Lung (tissue), 12 donors: Measurements from ENCODE around the gene PIF1. TPM values are rescaled to one million over a fixed set of nuclear protein-coding genes. Genes with fewer than 3 reads are reported as not detected.

Source experiments
- ATAC-seq: fragments of 200-7000 bp; cut with Tn5 transposase; one replicate; pipeline ENCODE4 v1.9.1; 2020; ENCODE audit warnings: moderate number of reproducible peaks; ENCODE audit not compliant: insufficient read depth, low FRiP score
- DNase-seq, 3 donors: peaks; one replicate each; pipeline ENCODE4 v3.0.0-alpha.2; 2013 to 2017
- H3K27ac ChIP-seq, 2 donors: one replicate each; pipeline ENCODE4 v1.5.1; 2013; ENCODE audit warnings: mild to moderate bottlenecking in 2 of 2, moderate library complexity in 2 of 2, control low read depth in 1 of 2, inconsistent platforms in 1 of 2, low read depth in 1 of 2, low read length in 1 of 2
- H3K27me3 ChIP-seq, 3 donors: one replicate each; pipeline ENCODE4 v1.5.1; 2013; ENCODE audit warnings: low read length in 2 of 3; ENCODE audit not compliant: control insufficient read depth in 3 of 3, insufficient read depth in 3 of 3
- H3K36me3 ChIP-seq, 4 donors: one replicate each; pipeline ENCODE4 v1.5.1; 2013; ENCODE audit warnings: low read length in 4 of 4, mild to moderate bottlenecking in 1 of 4, moderate library complexity in 1 of 4; ENCODE audit not compliant: control insufficient read depth in 4 of 4, insufficient read depth in 4 of 4
- H3K4me1 ChIP-seq, 5 donors: one replicate each; pipeline ENCODE4 v1.5.1; 2013; ENCODE audit warnings: low read length in 5 of 5, mild to moderate bottlenecking in 2 of 5, moderate library complexity in 1 of 5; ENCODE audit not compliant: control insufficient read depth in 5 of 5, insufficient read depth in 5 of 5
- H3K4me3 ChIP-seq: one replicate; pipeline ENCODE4 v1.5.1; 2013; ENCODE audit warnings: mild to moderate bottlenecking, control low read depth, moderate library complexity
- H3K9ac ChIP-seq, 2 donors: one replicate each; pipeline ENCODE4 v1.5.1; 2013; ENCODE audit warnings: low read length in 2 of 2, control low read depth in 1 of 2; ENCODE audit not compliant: insufficient read depth in 1 of 2
- H3K9me3 ChIP-seq, 4 donors: one replicate each; pipeline ENCODE4 v1.5.1; 2013; ENCODE audit warnings: low read length in 3 of 4, mild to moderate bottlenecking in 1 of 4, moderate library complexity in 1 of 4; ENCODE audit not compliant: control insufficient read depth in 4 of 4, insufficient read depth in 3 of 4
- WGBS, 2 donors: extraction: QIAGEN DNeasy Blood & Tissue Kit; methylation state at CpG; one replicate each; pipeline ENCODE4 v1.1.7; 2013; 5-methylcytosine and 5-hydroxymethylcytosine counted together
- polyA plus RNA-seq, 2 donors: library from polyadenylated mRNA; stranded (reverse); fragments of 200-250 nt; gene quantifications; one replicate each; pipeline ENCODE4 v1.2.1, GENCODE V29; 2013
- total RNA-seq, 2 donors: library from RNA; depleted of rRNA in 1 of 2; stranded (reverse); fragments of >200 nt in 1 of 2; gene quantifications; one replicate each; pipeline ENCODE4 v1.2.1, GENCODE V29; 2014 to 2021
- TF ChIP-seq, protein P1 (sequence below): IDR thresholded peaks from 2 replicates; pipeline ENCODE4 v1.5.1; 2012; ENCODE audit warnings: mild to moderate bottlenecking; ENCODE audit errors: control extremely low read depth, extremely low read depth
- donor health status: control.
- donor health status: control.
- donor health status: Bipolar disorder and iron deficiency.
- donor health status: healthy.
- donor health status: DM: yes; HTN: yes; CAD: no.

Gene PIF1
- total and polyA plus RNA-seq, 4 donors, result 1.1 to 2.4 (median 1.2) TPM

DNA sequence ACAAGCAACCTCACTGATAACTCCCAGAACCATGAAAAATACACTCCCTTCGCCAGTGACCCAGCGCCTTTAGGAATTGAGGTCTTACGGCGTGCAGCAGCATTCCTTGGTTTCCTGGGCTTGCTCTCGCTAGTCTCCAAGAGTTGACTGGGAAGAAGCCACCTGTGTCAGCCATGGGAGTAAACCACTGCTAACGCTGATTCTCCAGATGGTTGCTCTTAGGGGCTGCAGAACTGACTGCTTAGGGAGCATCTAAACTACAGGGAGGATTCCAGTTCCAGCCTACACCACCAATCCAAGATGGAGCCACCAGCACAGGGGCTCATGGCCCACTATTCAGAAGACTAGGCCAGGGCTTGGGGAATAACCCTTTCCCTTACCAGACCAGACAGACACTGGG lies 52.5 kb downstream of the PIF1 start:
- H3K9me3 ChIP-seq, result no peaks in the 10 kb centered on the region
- H3K27me3 ChIP-seq, result peaks cover 0 to 14% (median 0%) of the 10 kb centered on the region in 3 donors
- no peak overlapping the region for H3K9ac ChIP-seq
- DNase-seq (no peak), ATAC-seq (no peak)
- WGBS, 2 donors, result 97 to 98% methylated on average over 6 of the region's 6 CpGs
- H3K27ac ChIP-seq, result peak overlapping the region in 1 of 2 donors; percentile 98
- H3K36me3 ChIP-seq, result no peaks in the 10 kb centered on the region
- TF ChIP-seq, protein P1, sequence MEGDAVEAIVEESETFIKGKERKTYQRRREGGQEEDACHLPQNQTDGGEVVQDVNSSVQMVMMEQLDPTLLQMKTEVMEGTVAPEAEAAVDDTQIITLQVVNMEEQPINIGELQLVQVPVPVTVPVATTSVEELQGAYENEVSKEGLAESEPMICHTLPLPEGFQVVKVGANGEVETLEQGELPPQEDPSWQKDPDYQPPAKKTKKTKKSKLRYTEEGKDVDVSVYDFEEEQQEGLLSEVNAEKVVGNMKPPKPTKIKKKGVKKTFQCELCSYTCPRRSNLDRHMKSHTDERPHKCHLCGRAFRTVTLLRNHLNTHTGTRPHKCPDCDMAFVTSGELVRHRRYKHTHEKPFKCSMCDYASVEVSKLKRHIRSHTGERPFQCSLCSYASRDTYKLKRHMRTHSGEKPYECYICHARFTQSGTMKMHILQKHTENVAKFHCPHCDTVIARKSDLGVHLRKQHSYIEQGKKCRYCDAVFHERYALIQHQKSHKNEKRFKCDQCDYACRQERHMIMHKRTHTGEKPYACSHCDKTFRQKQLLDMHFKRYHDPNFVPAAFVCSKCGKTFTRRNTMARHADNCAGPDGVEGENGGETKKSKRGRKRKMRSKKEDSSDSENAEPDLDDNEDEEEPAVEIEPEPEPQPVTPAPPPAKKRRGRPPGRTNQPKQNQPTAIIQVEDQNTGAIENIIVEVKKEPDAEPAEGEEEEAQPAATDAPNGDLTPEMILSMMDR, result no peak
- H3K4me1 ChIP-seq, result peaks cover 3 to 11% (median 4%) of the 10 kb centered on the region in 5 donors
- H3K4me3 ChIP-seq, result no peak overlapping the region

DNA sequence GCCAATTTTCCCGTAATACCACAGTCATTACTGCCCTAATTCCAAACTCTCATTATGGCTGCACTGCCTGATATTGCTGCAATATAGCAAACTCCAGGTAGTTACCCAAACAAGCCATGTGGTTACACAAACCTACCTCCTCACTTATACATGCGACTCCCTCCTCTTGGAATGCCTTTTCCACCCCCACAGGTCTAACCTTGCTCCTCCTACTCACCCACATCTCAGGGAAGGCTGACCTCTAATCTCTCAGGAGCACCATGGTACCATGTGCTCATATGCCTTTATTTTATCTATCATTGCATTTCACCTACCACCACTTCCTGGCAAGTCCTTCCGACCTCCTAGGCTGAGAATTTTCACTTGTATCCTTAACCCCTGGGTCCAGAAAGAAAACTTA lies 53.0 kb downstream of the PIF1 start:
- Histone ChIP-seq H3K27me3 (peaks cover 0 to 14% (median 0%) of the 10 kb centered on the region in 3 donors), H3K27ac (peak overlapping the region in 1 of 2 donors; percentile 66), H3K9me3 (no peaks in the 10 kb centered on the region), H3K36me3 (no peaks in the 10 kb centered on the region), H3K9ac (no peak overlapping the region), H3K4me3 (no peak overlapping the region), H3K4me1 (peaks cover 3 to 11% (median 4%) of the 10 kb centered on the region in 5 donors)
- ATAC-seq (no peak), DNase-seq (no peak)
- WGBS, 2 donors, result 69 to 74% methylated on average over 3 of the region's 3 CpGs
- TF ChIP-seq, protein P1, result no peak

DNA sequence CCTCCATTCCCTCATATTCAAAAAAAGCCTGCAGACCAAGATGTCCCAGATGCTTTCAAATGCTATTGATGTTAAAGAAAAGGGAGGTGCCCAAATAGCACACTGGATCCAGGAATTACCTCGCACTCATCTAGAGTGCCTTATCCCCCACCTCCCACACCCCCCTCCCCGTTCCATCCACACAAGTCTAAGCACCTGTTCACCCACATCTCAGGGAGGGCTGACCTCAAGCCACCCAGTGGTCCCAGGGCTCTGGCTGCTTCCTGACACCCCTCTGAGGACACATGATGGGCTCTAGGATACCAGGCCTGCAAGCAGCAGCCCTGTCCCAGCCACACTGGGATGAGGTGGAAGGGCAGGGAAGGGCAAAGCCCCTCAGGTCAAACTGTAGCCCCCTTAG lies 54.8 kb downstream of the PIF1 start:
- Histone ChIP-seq H3K27me3 (peaks cover 0 to 5% (median 0%) of the 10 kb centered on the region in 3 donors), H3K9me3 (no peaks in the 10 kb centered on the region), H3K4me3 (no peak overlapping the region), H3K4me1 (peaks cover 0 to 4% (median 0%) of the 10 kb centered on the region in 5 donors), H3K9ac (no peak overlapping the region), H3K27ac (no peak overlapping the region), H3K36me3 (no peaks in the 10 kb centered on the region)
- TF ChIP-seq, protein P1, result no peak
- DNase-seq (no peak), ATAC-seq (no peak)
- WGBS, 2 donors, result 77 to 83% methylated on average over 2 of the region's 2 CpGs

DNA sequence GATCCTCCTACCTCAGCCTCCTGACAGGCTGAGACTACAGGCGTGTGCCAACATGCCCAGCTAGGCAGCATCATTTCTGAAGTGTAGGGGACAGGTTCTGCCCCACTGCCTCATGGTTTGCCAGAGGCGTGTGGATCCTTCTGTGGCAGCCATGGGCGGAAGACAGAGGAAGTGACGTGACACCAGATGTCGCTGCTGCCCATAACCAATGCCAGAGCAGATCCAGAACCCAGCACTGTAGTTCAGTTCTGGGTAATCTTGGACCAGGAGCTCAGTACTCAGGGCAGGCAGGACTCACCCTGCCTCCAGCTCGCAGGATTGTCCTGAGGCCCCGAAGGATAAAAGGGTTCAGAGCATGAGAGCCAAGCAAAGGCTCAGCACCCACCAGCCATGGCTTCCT lies 58.2 kb downstream of the PIF1 start:
- no peaks in the 10 kb centered on the region for H3K9me3 ChIP-seq
- no peaks in the 10 kb centered on the region for H3K27me3 ChIP-seq
- TF ChIP-seq, protein P1, result no peak
- 75 to 93% methylated on average over 7 of the region's 7 CpGs for WGBS, 2 donors
- ATAC-seq (no peak), DNase-seq (no peak)
- no peaks in the 10 kb centered on the region for H3K36me3 ChIP-seq
- H3K9ac ChIP-seq, result no peak overlapping the region
- H3K27ac ChIP-seq, result no peak overlapping the region
- H3K4me3 ChIP-seq, result no peak overlapping the region
- no peaks in the 10 kb centered on the region for H3K4me1 ChIP-seq
